Peyer's patch (tissue), 4 donors: ENCODE measurements around the gene CSGALNACT2.

ENCODE experiments used
- POLR2A ChIP-seq, 2 donors: fragments of 450-650 bp; IDR thresholded peaks; one replicate each; pipeline ENCODE4 v1.5.1; 2017; ENCODE audit warnings: antibody characterized with exemption in 2 of 2, mild to moderate bottlenecking in 2 of 2, moderate library complexity in 2 of 2
- TF ChIP-seq, protein P1 (sequence below), 6 experiments: fragments of 450-650 bp in 4 of 6; fragments of 200-600 bp in 2 of 6; sonication (generic) in 1 of 6; IDR thresholded peaks; one replicate each; pipeline ENCODE4 v1.5.1; 2017 to 2019; ENCODE audit warnings: antibody characterized with exemption in 6 of 6, mild to moderate bottlenecking in 3 of 6, moderate library complexity in 1 of 6

DNA sequence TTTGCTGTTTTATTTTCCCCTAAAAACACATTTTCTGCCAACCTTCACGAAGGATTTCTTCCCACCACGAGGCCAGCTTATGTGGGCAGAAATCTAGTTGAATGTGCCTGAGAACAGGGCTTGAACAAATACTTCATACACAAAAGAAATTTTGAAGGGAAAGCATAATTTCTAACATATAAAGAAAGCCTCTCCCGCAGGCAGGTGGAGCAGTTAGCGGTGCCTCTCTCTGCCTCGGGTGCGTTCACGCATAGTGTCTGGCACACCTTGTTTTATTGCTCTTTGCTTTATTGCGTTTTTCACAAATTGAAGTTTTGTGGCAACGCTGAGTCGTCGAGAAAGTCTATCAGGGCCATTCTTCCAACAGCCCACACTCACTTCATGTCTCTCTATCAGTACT lies 7.0 kb upstream of the CSGALNACT2 start:
- TF ChIP-seq, protein P1, sequence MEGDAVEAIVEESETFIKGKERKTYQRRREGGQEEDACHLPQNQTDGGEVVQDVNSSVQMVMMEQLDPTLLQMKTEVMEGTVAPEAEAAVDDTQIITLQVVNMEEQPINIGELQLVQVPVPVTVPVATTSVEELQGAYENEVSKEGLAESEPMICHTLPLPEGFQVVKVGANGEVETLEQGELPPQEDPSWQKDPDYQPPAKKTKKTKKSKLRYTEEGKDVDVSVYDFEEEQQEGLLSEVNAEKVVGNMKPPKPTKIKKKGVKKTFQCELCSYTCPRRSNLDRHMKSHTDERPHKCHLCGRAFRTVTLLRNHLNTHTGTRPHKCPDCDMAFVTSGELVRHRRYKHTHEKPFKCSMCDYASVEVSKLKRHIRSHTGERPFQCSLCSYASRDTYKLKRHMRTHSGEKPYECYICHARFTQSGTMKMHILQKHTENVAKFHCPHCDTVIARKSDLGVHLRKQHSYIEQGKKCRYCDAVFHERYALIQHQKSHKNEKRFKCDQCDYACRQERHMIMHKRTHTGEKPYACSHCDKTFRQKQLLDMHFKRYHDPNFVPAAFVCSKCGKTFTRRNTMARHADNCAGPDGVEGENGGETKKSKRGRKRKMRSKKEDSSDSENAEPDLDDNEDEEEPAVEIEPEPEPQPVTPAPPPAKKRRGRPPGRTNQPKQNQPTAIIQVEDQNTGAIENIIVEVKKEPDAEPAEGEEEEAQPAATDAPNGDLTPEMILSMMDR (IDR thresholded peaks at IDR 0.05), result no peak
- no peak for TF ChIP-seq POLR2A (IDR thresholded peaks at IDR 0.05)
